ENCODE results near the gene FAM89B.
"Not testable (repeated sequence)": the region's sequence is repeated elsewhere in the genome, so short reads cannot be mapped to it uniquely, and the experiment has no call there.

- TF ChIP-seq CTCF, POLR2A (IDR thresholded peaks at IDR 0.05): not testable (repeated sequence)
These were observed 48.7 kb upstream of the FAM89B start for GRCh38 chr11:65523631-65523968.

Measured in ovary (tissue), 3 donors.